Measurements from ENCODE around the gene SKAP1. TPM values are rescaled to one million over a fixed set of nuclear protein-coding genes. Genes with fewer than 3 reads are reported as not detected.

Gene SKAP1
- total and polyA plus RNA-seq, 12 donors: 3.2 to 117 (median 10.7) TPM

- TF ChIP-seq POLR2A (IDR thresholded peaks at IDR 0.05) (no peak), CTCF (IDR thresholded peaks at IDR 0.05) (no peak)
- no peak overlapping the region for H3K4me3 ChIP-seq
- H3K27ac ChIP-seq: no peak overlapping the region
- H3K27me3 ChIP-seq: no peaks in the 10 kb centered on the region
- H3K9me3 ChIP-seq (replicated peaks in 1 of 3): no peaks in the 10 kb centered on the region
- H3K36me3 ChIP-seq (replicated peaks in 1 of 2): no peaks in the 10 kb centered on the region
- H3K4me1 ChIP-seq (replicated peaks in 1 of 2): no peaks in the 10 kb centered on the region
- 71 to 86% (median 84%) methylated on average over 1 of the region's 1 CpG for WGBS, 4 donors
- intact Hi-C loops (cut with DNase I): no loop called here
- no peak for DNase-seq
Observed at GRCh38 chr17:48137656-48138055, 292.4 kb downstream of the SKAP1 start.

- Histone ChIP-seq H3K4me1 (replicated peaks in 1 of 2) (no peaks in the 10 kb centered on the region), H3K36me3 (replicated peaks in 1 of 2) (no peaks in the 10 kb centered on the region), H3K27me3 (no peaks in the 10 kb centered on the region), H3K27ac (no peak overlapping the region), H3K4me3 (no peak overlapping the region), H3K9me3 (replicated peaks in 1 of 3) (no peaks in the 10 kb centered on the region)
- no peak for DNase-seq
- WGBS, 4 donors: 80 to 94% (median 86%) methylated on average over 3 of the region's 3 CpGs
- intact Hi-C loops (cut with DNase I): loop anchor here in 1 of 2 donors (5.0 kb wide), 1 partner anchor 108 kb away; no protein-coding TSS in a partner anchor
- TF ChIP-seq CTCF (IDR thresholded peaks at IDR 0.05) (peak in 1 of 6 experiments; percentile 5), POLR2A (IDR thresholded peaks at IDR 0.05) (no peak)
Observed at GRCh38 chr17:48134912-48135480, 295.0 kb downstream of the SKAP1 start.

DNA sequence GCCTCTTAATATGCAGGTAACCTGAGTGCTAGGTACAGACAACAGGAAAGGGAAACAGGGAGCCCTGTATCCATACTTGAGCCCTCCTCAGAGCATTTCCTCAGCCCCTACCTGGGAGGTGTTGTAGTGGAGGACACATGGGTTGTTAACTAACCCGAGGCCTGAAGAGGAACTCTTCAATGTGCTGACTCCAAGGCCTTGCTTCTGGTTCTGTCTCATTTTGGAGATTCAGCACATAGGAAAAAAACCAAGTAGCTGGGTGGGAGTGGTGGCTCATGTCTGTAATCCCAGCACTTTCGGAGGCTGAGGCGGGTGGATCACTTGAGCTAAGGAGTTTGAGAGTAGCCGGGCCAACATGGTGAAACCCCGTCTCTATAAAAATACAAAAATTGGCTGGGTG lies 297.6 kb downstream of the SKAP1 start:
- no peaks in the 10 kb centered on the region for H3K4me1 ChIP-seq (replicated peaks in 1 of 2)
- TF ChIP-seq POLR2A (IDR thresholded peaks at IDR 0.05) (no peak), CTCF (IDR thresholded peaks at IDR 0.05) (no peak)
- H3K27me3 ChIP-seq: no peaks in the 10 kb centered on the region
- no peaks in the 10 kb centered on the region for H3K36me3 ChIP-seq (replicated peaks in 1 of 2)
- no peaks in the 10 kb centered on the region for H3K9me3 ChIP-seq (replicated peaks in 1 of 3)
- H3K27ac ChIP-seq: peak overlapping the region in 1 of 5 donors; percentile 66
- peak in 2 of 7 donors; percentile 22 to 39 for DNase-seq
- WGBS, 4 donors: 60 to 74% (median 64%) methylated on average over 5 of the region's 5 CpGs
- H3K4me3 ChIP-seq: no peak overlapping the region
- intact Hi-C loops (cut with DNase I): loop anchor here in 1 of 2 donors (5.0 kb wide), 1 partner anchor 105 kb away; no protein-coding TSS in a partner anchor

DNA sequence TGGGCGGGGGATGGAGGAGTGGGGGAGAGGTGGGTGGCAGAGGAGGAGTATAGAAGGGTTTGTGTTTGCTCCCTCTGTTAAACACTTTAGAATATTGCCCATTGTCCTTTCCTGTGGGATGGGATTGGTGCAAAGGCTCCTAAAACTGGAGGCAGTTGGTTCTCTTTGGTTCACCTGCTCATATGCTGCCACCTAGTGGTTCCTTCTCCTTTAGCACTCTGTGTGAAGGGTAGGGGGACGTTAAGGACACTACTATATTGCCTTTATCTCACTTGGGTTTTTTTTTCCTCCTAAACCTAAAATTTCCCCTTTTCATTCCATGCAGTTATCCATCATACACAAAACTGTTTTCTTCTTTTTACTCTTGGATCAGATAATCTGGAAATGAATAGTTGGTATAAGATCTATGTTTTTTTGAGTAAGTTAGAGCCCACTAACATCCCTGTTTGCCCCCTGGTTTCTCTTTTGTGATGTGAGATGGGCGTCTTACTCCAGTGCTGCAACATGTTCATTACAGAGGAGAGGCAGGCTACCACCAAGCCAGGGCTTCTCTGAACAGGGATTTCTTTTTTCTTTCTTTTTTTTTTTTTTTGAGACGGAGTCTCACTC lies 298.7 kb downstream of the SKAP1 start:
- Histone ChIP-seq H3K36me3 (replicated peaks in 1 of 2) (no peaks in the 10 kb centered on the region), H3K27ac (no peak overlapping the region), H3K4me1 (replicated peaks in 1 of 2) (no peaks in the 10 kb centered on the region), H3K27me3 (no peaks in the 10 kb centered on the region), H3K4me3 (no peak overlapping the region), H3K9me3 (replicated peaks in 1 of 3) (no peaks in the 10 kb centered on the region)
- WGBS, 4 donors: 34 to 48% (median 45%) methylated on average over 4 of the region's 4 CpGs
- intact Hi-C loops (cut with DNase I): loop anchor here in 1 of 2 donors (5.0 kb wide), 1 partner anchor 104 kb away; no protein-coding TSS in a partner anchor
- TF ChIP-seq POLR2A (IDR thresholded peaks at IDR 0.05) (no peak), CTCF (IDR thresholded peaks at IDR 0.05) (peak; percentile 68 to 87 (median 84))
- peak; percentile 45 to 79 (median 65) for DNase-seq
